Muscle of arm (tissue), 12 donors: ENCODE measurements around the gene NPHP1. TPM values are rescaled to one million over a fixed set of nuclear protein-coding genes. Genes with fewer than 3 reads are reported as not detected.
"Not testable (repeated sequence)": the region's sequence is repeated elsewhere in the genome, so short reads cannot be mapped to it uniquely, and the experiment has no call there.

Source experiments
- DNase-seq: peaks from one replicate; pipeline ENCODE4 v3.0.0-alpha.2; 2013
- polyA plus RNA-seq, 12 donors: library from polyadenylated mRNA; unstranded; fragments of 120-200 nt; gene quantifications; one replicate each; pipeline ENCODE4 v1.2.1, GENCODE V29; 2013; ENCODE audit not compliant: insufficient read length in 12 of 12

NPHP1 gene
- polyA plus RNA-seq, 12 donors, result 3.8 to 18.0 (median 7.1) TPM; not detected in 1

DNA sequence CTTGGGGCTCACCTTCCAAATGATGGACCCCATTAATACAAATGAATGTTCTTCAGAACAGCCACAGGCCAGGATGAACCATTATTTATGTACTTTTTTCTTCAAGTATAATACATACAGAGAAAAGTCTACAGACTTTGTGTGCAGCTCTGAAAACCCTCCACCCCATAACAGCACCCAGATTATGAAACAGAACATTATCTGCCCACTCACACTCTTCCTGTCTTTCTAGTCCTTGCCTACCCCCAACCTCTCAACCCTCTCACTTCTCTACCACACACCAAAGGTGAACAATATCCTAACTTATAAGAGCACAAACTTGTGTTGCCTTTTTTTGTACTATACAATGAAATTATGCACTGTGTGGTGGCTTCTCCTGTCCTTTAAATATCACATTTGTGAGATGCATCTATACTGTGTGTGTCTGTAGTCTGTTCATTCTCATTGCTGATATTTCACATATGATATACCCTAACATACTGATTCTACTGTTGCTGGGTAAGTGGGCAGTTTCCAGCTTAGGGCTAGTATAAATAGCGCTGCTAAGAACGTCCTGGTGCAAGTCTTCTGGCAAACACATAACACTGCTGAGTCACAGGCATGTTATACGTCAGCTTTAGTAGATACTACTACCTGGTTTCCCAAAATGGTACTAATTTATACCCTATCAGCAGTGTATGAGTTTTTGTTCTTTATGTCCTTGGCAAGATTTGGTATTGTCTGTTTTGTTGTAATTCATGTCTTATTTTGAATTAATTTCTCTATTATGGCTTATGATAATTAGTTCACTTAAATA lies 1.0 kb upstream of the NPHP1 start:
- no peak for DNase-seq

- no peak for DNase-seq
These were observed 6.8 kb downstream of the NPHP1 start for GRCh38 chr2:110198016-110198415.

DNA sequence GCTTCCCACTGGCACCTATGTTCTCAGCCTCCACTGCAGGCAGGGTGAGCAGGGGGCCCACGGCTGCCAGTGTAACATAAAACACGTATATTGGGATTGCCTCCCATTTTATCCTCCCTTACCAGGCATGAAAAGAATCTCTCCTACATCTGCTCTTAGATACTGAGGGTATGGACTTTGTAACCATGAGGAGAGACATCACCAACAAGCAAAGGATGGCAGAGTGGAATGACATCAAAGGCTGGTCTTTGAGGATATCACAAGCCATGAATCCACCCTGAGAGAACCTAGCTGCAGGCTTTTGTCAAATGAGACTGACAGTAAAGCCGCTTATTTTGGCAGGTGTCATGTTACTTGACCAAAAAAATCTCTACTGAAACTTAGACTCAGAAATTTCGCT lies 7.4 kb downstream of the NPHP1 start:
- no peak for DNase-seq

- DNase-seq, result not testable (repeated sequence)
These were observed 14.6 kb downstream of the NPHP1 start for GRCh38 chr2:110190169-110190568.

DNA sequence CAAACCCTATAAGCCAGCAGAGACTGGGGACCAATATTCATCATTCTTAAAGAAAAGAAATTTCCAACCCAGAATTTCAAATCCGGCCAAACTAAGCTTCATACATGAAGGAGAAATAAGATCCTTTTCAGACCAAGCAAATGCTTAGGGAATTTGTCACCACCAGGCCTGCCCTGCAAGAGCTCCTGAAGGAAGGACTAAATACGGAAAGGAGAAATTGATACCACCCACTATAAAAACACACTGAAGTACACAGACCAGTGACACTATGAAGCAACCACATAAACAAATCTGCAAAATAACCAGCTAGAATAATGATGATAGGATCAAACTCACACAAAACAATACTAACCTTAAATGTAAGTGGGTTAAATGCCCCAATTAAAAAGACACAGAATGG lies 22.4 kb downstream of the NPHP1 start:
- no peak for DNase-seq

- DNase-seq, result no peak
These were observed 24.8 kb downstream of the NPHP1 start for GRCh38 chr2:110180036-110180435.

DNA sequence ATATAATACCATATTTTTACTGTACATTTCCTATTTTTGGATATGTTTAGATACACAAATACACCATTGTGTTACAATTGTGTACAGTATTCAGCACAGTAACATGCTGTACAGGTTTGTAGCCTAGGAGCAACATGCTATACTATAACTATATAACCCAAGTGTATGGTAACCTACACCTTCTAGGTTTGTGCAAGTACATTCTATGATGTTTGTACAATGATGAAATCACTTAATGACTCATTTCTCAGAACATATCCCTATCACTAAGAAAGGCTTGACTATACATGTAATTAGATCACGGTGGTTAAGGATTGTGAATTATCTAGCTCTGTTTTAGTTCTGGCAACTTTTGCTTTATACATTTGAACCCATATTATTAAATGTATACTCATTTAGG lies 31.3 kb downstream of the NPHP1 start:
- DNase-seq, result no peak

DNA sequence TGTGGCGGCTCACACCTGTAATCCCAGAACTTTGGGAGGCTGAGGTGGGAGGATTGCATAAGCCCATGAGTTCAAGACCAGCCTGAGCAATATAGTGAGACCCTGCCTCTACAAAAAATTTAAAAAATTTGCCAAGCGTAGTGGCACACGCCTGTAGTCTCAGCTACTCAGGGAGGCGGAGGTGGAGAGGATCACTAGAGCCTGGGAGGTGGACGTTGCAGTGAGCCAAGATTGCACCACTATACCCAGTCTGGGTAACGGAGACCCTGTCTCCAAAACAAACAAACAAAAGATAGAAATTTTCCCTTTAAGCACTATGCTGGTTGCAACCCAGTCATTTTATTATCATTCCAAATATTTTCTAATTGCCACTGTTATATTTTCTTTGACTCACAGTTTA lies 32.3 kb downstream of the NPHP1 start:
- DNase-seq, result no peak

DNA sequence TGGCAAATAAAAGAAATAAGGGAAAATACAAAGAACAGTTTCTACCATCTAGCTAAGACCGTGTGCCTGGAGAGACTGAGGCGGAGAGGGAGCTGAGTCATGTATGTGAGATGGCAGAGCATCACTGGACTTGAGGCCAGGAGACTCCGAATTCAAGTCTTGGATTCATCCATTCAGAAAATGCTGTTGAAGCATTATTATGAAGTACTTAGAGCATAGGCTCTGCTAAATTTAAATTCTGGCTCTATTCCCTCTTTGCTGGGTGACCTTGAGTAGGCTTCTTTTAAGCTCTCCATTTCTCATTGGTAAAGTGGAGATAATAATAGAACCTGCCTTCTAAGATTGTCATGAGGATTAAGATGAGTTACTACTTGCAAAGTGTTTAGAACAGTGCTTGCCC lies 34.7 kb downstream of the NPHP1 start:
- no peak for DNase-seq

- DNase-seq, result no peak
These were observed 37.4 kb downstream of the NPHP1 start for GRCh38 chr2:110167326-110168000.

DNA sequence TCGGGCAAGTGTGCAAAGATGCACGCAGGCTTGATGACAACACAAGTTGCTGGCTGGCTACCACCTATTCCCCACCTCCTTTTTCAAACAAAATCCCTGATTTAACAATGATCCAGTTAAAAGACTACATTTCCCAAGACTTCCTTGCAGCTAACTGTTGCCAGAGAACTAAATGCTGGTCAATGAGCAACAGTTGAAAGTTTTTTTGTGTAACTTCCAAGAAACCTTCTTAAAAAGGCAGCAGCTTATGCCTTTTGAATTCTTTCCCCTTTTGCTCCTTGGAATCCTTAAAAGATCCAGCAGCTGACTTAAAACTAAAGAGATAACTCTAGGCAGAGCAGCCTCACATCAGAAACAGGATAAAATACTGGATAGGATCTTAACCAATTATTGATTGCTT lies 38.5 kb downstream of the NPHP1 start:
- no peak for DNase-seq

GRCh38 chr2:110157153-110157793 lies 47.5 kb downstream of the NPHP1 start:
- DNase-seq, result peak; percentile 48

DNA sequence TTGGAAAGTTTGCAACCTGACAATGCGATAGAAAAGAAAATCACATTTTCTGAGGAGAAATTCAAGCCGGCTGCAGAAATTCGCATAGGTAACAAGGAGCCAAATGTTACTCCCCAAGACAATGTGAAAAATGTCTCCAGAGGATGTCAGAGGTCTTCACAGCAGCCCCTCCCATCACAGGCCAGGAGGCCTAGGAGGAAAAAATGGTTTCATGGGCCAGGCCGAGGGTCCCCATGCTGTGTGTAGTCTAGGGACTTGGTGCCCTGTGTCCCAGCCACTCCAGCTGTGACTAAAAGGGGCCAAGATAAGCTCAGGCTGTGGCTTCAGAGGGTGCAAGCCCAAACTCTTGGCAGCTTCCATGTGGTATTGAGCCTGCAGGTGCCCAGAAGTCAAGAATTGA lies 50.0 kb downstream of the NPHP1 start:
- not testable (repeated sequence) for DNase-seq

GRCh38 chr2:110154188-110154587 lies 50.6 kb downstream of the NPHP1 start:
- DNase-seq, result not testable (repeated sequence)

DNA sequence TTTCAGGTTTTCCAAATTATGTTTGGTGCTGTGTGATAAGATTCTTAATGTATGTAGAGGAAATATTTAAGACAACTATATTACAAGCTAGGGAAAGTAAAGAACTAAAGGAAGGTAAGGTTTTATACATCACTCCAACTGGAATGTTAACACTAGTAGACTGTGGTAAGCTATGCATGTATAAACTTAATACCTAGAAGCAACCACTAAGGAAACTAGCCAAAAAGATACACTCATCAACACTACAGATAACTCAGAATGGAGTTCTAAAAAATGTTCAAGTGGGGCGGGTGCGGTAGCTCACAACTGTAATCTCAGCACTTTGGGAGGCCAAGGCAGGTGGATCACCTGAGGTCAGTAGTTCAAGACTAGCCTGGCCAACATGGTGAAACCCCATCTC lies 51.4 kb downstream of the NPHP1 start:
- no peak for DNase-seq

DNA sequence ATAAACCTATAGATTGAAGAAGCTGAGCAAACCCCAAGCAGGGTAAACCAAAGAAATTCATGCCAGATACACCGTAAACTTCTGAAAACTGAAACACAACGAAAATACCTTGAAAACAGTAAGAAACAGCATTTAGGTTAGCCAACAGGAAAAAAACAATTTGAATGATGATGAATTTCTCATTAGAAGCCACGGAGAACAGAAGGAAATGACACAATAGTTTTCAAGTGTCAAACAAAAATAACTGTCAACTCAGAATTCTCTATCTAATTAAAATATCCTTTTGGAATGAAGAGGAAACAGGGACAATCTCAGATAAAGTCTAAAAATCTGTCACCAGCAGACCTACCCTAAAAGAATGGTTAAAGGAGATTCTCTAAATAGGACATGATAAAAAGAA lies 51.9 kb downstream of the NPHP1 start:
- DNase-seq, result no peak

DNA sequence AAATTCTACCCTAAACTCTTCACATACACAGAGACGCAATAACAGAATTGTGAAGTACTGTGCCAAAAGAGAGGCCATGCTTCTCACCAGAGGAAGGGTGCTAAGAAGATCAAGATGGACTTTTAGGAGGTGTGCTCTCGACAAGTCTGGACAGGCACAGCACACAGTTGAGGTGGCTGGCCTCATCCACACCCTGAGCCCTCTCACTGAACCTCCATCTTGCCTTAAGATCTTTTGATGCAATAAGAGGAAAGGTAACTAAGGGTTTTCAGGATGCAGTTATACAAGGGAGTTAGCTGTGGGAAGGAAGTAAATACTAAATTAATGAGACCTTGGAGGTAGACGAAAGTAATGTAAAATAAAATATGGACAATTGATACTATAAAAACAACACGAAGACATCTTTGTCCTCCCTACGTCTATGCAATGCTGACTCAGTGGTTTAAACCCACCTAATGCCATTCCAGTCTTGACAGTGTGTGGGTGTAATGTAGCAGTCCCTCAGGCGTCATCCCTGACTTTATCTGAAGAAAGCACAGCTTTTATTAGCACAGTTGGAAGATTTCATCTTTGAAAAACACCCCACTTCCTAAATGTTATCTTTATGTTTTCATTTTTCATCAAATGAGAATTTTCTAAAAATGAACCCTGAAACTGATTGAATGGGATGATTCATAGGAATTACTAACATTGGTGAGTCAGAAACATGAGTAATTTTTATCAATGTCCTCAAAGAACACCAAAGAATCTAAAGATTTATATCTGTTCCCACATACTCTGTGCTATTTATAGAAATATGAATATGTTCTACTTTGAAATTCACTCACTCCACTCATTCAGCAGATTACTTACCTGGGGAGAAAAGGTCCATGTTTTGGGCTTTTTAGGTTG lies 55.2 kb downstream of the NPHP1 start:
- DNase-seq, result no peak

DNA sequence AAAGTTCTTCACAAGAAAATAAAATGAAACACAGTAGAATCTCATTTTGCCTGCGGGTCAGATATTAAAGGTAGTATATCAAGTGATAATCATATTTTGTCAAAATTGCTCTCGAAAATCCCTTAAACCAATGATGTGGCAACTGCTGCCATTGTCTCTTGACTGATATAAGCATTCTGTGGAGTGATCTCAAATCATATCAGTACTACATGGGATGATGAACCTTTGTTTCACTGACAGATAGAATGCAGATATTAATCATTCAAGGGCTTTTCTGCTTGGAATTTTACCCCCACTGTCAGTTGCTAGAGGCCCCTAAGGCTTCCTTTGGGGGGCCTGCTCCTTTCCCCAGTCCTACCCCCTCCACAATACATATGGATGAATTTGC lies 57.9 kb downstream of the NPHP1 start:
- no peak for DNase-seq

DNA sequence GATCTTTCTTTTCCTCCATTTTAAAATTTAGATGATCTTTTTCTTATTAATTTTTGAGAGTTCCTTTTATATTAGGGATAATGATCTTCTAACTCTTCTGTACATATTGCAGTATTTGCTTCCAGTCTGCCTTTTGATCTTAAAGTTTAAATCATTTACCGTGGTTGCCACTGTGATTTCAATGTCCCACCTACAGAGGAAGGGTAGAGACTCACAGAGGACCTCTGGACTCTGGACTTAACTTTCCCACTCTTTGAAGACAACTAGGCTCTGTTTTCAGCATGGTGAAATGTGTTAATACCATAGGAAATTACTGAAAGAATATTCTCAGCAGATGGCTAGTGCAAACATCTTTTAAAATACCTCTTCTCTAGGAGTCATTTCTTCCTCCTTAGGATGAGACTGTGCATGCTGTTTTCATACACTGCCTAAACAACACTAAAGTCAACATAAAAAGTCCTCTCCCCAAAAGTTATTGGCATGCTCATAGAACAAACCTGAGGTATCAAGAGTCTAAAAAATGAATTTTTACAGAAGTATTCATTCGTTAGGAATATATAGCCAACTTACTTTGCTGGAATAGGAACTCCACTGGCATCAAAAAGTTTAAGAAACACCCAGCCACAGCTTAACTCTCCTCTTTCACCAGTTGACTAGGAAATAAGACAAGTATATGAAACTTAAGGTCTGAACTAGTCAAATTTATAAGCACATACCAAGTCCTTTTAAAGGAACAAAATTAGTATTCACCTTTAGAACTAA lies 58.4 kb downstream of the NPHP1 start:
- no peak for DNase-seq

DNA sequence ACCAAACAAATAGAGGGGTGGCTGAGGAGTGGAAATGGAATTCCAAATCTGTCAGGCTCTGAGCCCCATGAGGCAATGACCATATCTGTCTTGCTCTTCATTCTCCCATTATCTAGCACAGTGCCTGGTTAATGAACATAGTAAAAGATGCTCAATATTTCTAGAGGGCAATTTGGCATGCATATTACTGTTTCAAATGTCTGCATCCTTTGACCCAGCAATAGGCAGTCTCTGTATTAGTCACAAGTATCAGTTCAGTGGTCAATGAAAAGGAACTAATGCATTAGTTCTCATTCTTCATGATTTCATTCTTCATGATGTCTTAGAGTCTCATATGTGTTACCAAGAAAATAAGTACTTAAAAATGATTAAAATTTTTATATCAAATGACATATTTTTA lies 60.8 kb downstream of the NPHP1 start:
- no peak for DNase-seq

GRCh38 chr2:110140401-110140800 lies 64.4 kb downstream of the NPHP1 start:
- no peak for DNase-seq
